Right lobe of liver (tissue), 6 donors: ENCODE measurements around the gene RPS3A. TPM values are rescaled to one million over a fixed set of nuclear protein-coding genes. Genes with fewer than 3 reads are reported as not detected.
"Not testable (repeated sequence)": the region's sequence is repeated elsewhere in the genome, so short reads cannot be mapped to it uniquely, and the experiment has no call there.

Source experiments
- ATAC-seq, 4 donors: fragments of 200-7000 bp; cut with Tn5 transposase; one replicate each; pipeline ENCODE4 v1.9.1; 2020; ENCODE audit warnings: mild to moderate bottlenecking in 4 of 4, moderate library complexity in 4 of 4
- DNase-seq, 3 donors: peaks; one replicate each; pipeline ENCODE4 v3.0.0-alpha.2; 2020
- H3K27ac ChIP-seq, 3 donors: fragments of 200-600 bp; one replicate each; pipeline ENCODE4 v1.8.0; 2022
- H3K27me3 ChIP-seq, 2 donors: fragments of 200-600 bp; one replicate each; pipeline ENCODE4 v1.8.0; 2022
- H3K36me3 ChIP-seq, 4 donors: fragments of 200-600 bp; sonication (generic) in 1 of 4; one replicate each; pipeline versions ENCODE4 v1.5.1 to v1.8.0; 2017 to 2022; ENCODE audit warnings: control low read depth in 1 of 4
- H3K4me1 ChIP-seq, 4 donors: fragments of 200-600 bp; sonication (generic) in 1 of 4; one replicate each; pipeline versions ENCODE4 v1.5.1 to v1.8.0; 2017 to 2022; ENCODE audit warnings: control low read depth in 1 of 4
- H3K4me3 ChIP-seq, 3 donors: fragments of 200-600 bp; one replicate each; pipeline ENCODE4 v1.8.0; 2022
- H3K9me3 ChIP-seq, 4 donors: fragments of 200-600 bp; sonication (generic) in 1 of 4; one replicate each; pipeline versions ENCODE4 v1.5.1 to v1.8.0; 2017 to 2022; ENCODE audit warnings: control low read depth in 1 of 4
- CTCF ChIP-seq, 4 donors: fragments of 200-600 bp in 3 of 4; fragments of 450-650 bp in 1 of 4; IDR thresholded peaks; one replicate each; pipeline versions ENCODE4 v1.5.1 to v1.8.0; 2016 to 2022; ENCODE audit warnings: antibody characterized with exemption in 4 of 4, mild to moderate bottlenecking in 2 of 4
- POLR2A ChIP-seq: fragments of 450-650 bp; IDR thresholded peaks from one replicate; pipeline ENCODE4 v1.6.1; 2017; ENCODE audit warnings: antibody characterized with exemption, mild to moderate bottlenecking
- whole genome bisulfite sequencing: methylation state at CpG from one replicate; pipeline ENCODE4 v1.1.6; 2018; ENCODE audit warnings: low coverage, low lambda C conversion rate; ENCODE audit not compliant: insufficient coverage; ENCODE audit errors: missing lambda C conversion rate; 5-methylcytosine and 5-hydroxymethylcytosine counted together
- intact Hi-C, 2 donors: fragments of 100-400 bp; cut with DNase I; formaldehyde crosslinking; loops; one replicate each; pipeline versions ENCODE4 v1.11.2 to v1.14.1; 2022
- total RNA-seq, 6 experiments: library from RNA; depleted of rRNA in 2 of 6; stranded (reverse); fragments of >200 nt in 2 of 6; fragmentation: NEBNext Ultra II Directional in 3 of 6; extraction: Animal tissue kit (Norgen Biotek cat#: 25700) in 3 of 6; gene quantifications; one replicate each; pipeline versions ENCODE4 v1.1.0 to v1.2.4, GENCODE V29; 2016 to 2023
- donor health status: DM: no; HTN: yes; CAD: no.
- donor health status: DM: no; HTN: no; CAD: no.
- donor health status: DM: no; HTN: no; CAD: no.
- donor health status: DM: no; HTN: yes; CAD: no.
- donor health status: DM: no; HTN: yes; CAD: no.

Gene RPS3A
- total RNA-seq, 6 experiments from 2014 or later, result 420 to 946 (median 518) TPM

DNA sequence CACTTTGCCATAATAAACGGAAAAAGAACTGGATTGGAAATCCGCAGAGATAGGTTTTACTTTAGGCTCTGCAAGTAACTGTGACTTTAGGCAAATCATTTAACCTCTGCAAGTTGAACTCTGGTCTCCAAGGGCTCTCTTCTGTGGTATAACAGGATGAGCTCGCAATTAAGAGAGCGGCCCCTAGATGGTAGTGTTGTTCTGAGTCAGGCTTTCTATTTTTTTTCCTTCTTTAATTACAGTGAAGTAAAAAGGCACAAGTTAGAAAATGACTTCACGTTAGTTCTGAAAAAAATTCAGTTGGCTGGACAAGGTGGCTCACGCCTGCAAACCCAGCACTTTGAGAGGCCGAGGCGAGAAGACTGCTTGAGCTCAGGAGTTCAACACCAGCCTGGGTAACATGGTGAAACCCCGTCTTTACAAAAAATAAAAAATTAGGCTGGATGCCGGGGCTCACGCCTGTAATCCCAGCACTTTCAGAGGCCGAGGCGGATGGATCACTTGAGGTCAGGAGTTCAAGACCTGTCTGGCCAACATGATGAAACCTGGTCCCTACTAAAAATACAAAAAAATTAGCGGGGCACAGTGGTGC lies 18.0 kb downstream of the RPS3A start:
- TF ChIP-seq CTCF (IDR thresholded peaks at IDR 0.05) (peak; percentile 72 to 88 (median 84)), POLR2A (no peak)

GRCh38 chr4:151129796-151130195 lies 30.4 kb downstream of the RPS3A start:
- ATAC-seq, result peak; percentile 23 to 72 (median 40)
- intact Hi-C loops, result no loop called here

More for the DNA sequence above, 18.0 kb downstream of the RPS3A start:
- H3K36me3 ChIP-seq, result peaks cover 0 to 22% (median 5%) of the 10 kb centered on the region in 4 donors
- WGBS, result 34% methylated on average over 14 of the region's 14 CpGs
- no peaks in the 10 kb centered on the region for H3K9me3 ChIP-seq
- no peak overlapping the region for H3K4me3 ChIP-seq
- H3K27me3 ChIP-seq, result no peaks in the 10 kb centered on the region
- intact Hi-C loops, result loop anchor here in 1 of 2 donors (10.0 kb wide), 1 partner anchor 247 kb away; no protein-coding TSS in a partner anchor
- H3K27ac ChIP-seq, result no peak overlapping the region
- H3K4me1 ChIP-seq, result peaks cover 0 to 9% (median 0%) of the 10 kb centered on the region in 4 donors
- peak in 2 of 3 donors; percentile 33 to 60 for DNase-seq
- peak; percentile 97 to 99 (median 98) for ATAC-seq

GRCh38 chr4:151133311-151133710 lies 33.9 kb downstream of the RPS3A start:
- TF ChIP-seq POLR2A (no peak), CTCF (IDR thresholded peaks at IDR 0.05) (no peak)
- intact Hi-C loops, result no loop called here
- Histone ChIP-seq H3K4me3 (no peak overlapping the region), H3K27ac (no peak overlapping the region), H3K9me3 (no peaks in the 10 kb centered on the region), H3K27me3 (no peaks in the 10 kb centered on the region), H3K36me3 (peaks cover 0 to 27% (median 13%) of the 10 kb centered on the region in 4 donors), H3K4me1 (no peaks in the 10 kb centered on the region)
- 82% methylated on average over 5 of the region's 5 CpGs for WGBS
- DNase-seq (no peak), ATAC-seq (no peak)

More at GRCh38 chr4:151129796-151130195, 30.4 kb downstream of the RPS3A start:
- WGBS, result 58% methylated on average over 1 of the region's 1 CpG
- TF ChIP-seq POLR2A, result no peak
- TF ChIP-seq CTCF (IDR thresholded peaks at IDR 0.05), result no peak
- no peak overlapping the region for H3K4me3 ChIP-seq
- H3K27ac ChIP-seq, result no peak overlapping the region
- no peak for DNase-seq
- H3K4me1 ChIP-seq, result no peaks in the 10 kb centered on the region
- peaks cover 0 to 30% (median 16%) of the 10 kb centered on the region in 4 donors for H3K36me3 ChIP-seq
- H3K9me3 ChIP-seq, result no peaks in the 10 kb centered on the region
- H3K27me3 ChIP-seq, result no peaks in the 10 kb centered on the region

DNA sequence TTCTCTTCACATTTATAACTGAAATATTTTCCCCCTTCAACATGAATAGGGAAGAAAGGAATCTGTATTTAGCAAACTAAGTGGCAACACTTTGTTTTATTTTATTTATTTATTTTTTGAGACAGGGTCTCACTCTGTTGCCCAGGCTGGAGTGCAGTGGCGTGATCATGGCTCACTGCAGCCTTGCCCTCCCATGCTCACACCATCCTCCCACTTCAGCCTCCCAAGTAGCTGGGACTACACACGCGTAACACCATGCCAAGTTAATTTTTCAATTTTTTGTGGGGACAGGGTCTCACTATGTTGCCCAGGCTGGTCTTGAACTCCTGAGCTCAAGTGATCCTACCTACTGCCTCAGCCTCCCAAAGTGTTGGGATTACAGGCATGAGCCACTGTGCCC lies 36.6 kb downstream of the RPS3A start:
- ATAC-seq, H3K4me1 ChIP-seq, intact Hi-C loops, H3K27ac ChIP-seq, H3K9me3 ChIP-seq, H3K4me3 ChIP-seq, H3K27me3 ChIP-seq, DNase-seq: not testable (repeated sequence)
- 100% methylated on average over 3 of the region's 3 CpGs for WGBS
- H3K36me3 ChIP-seq, result peaks cover 0 to 27% (median 14%) of the 10 kb centered on the region in 4 donors

GRCh38 chr4:151139814-151140213 lies 40.4 kb downstream of the RPS3A start:
- intact Hi-C loops, result no loop called here
- no peaks in the 10 kb centered on the region for H3K4me1 ChIP-seq
- no peak for ATAC-seq
- H3K4me3 ChIP-seq, result no peak overlapping the region
- TF ChIP-seq CTCF (IDR thresholded peaks at IDR 0.05), result no peak
- no peak for TF ChIP-seq POLR2A
- H3K36me3 ChIP-seq, result peaks cover 0 to 16% (median 6%) of the 10 kb centered on the region in 4 donors
- H3K27ac ChIP-seq, result no peak overlapping the region
- no peaks in the 10 kb centered on the region for H3K9me3 ChIP-seq
- 100% methylated on average over 1 of the region's 1 CpG for WGBS
- DNase-seq, result no peak
- no peaks in the 10 kb centered on the region for H3K27me3 ChIP-seq
